ENCODE data around the gene SEMA4G.

DNA sequence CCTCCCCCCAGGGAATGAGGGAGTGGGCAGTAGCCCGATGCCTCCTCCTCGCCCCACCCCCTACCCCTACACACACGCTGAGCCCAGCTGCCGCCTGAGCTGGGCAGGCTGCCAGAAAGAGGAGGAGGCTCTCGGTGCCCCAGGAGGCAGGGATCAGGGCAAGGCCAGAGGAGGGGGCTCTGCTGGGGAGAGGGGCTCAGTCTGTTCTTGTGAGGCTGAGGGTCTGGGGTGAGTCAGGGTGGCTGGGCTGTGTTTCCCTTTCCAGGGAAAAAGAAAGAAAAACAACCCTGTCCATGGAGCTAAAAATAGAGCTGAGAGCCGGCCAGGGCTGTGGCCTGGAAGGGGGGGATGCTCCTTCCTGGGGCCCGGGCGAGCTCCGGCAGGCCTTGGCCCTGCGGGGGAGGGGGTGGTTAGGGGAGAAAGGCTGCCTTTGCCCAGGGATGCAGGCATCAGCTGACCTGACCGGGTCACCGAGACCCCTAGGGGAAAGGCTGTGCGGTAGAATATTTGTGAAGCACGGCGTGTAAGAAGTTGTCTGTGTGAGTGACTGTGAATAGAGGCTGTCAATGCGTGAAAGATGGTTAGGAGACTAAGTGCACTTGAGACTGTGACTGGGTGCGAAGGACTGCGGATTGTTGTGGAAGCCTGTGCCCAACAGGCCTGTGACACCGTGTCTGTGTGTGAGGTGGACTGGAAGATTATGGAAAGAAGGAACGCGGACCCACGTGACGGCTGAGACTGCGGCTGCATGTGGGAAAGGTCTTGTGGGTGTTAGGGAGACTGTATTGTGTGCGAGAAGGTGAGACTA, 29.1 kb downstream of the SEMA4G start:
- TF ChIP-seq MAX (IDR thresholded peaks at IDR 0.05) (no peak), TCF12 (IDR thresholded peaks at IDR 0.05; ENCODE audit: low read depth) (peak; percentile 65; the same call in 1 of the 2 replicates), YY1 (IDR thresholded peaks at IDR 0.05; ENCODE audit: low read depth) (no peak), TEAD4 (IDR thresholded peaks at IDR 0.05) (peak; percentile 26; the same call in 1 of the 2 replicates), EP300 (IDR thresholded peaks at IDR 0.05; ENCODE audit: borderline replicate concordance) (no peak), CREB1 (IDR thresholded peaks at IDR 0.05; ENCODE audit: low read depth) (no peak), EGR1 (IDR thresholded peaks at IDR 0.05) (peak; percentile 49; the same call in 1 of the 2 replicates), TAF1 (IDR thresholded peaks at IDR 0.05; ENCODE audit: low read depth) (no peak), ZBTB7A (IDR thresholded peaks at IDR 0.05; ENCODE audit: low read depth) (peak; percentile 96), REST (IDR thresholded peaks at IDR 0.05; ENCODE audit: low read depth) (no peak), CEBPB (IDR thresholded peaks at IDR 0.05) (no peak), NFIC (IDR thresholded peaks at IDR 0.05) (peak; percentile 95), RAD21 (IDR thresholded peaks at IDR 0.05; ENCODE audit: low read depth) (no peak)
